Cerebellar nuclear complex (tissue), 1 donor: ENCODE data around the gene LDLRAD4.
A peak's percentile ranks its signal among the peaks of the same experiment; 100 is the strongest.
"Not testable (repeated sequence)": the region's sequence is repeated elsewhere in the genome, so short reads cannot be mapped to it uniquely, and the experiment has no call there.

Experiments
- DNase-seq, 2 experiments: peaks; one replicate each; lab custom pipeline; 2025; lab: John Stamatoyannopoulos, UW

The LDLRAD4 gene

DNA sequence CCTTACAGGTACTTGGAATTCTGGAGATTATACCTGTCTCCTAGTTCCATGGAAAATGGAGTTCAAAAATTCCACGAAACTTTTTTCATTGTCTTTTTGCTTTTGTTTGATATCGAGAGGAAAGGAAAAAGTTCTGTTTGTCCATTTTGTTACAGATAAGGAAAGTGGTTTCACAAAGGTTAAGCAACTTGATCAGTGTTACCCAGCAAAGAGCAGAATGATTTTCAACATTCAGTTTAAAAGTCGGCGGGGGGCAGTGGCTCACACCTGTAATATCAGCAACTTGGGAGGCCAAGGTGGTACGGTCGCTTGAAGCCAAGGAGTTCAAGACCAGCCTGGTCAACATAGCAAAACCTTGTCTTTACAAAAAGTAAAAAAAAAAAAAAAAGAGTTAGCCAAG is 118.8 kb downstream of the LDLRAD4 start:
- no peak for DNase-seq

DNA sequence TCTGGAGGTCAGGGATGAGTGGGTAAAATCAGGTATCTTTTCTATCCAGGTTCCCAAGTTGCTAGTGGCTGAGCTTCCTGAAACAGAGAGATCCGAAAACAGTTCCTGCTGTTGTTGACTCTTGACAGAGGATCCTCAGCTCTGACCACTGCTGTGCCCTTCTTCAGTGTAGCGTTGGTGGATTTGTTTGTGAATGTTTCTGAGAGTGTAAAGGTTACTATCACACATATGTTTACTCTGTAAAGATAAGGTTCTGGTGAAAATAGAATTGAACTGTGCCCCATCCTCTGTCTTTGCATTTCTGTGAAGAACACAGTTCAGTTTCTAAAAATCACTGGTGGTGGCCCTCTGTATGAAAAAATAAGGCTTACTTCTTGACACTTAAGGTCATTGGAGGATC is 119.8 kb downstream of the LDLRAD4 start:
- DNase-seq, result no peak

DNA sequence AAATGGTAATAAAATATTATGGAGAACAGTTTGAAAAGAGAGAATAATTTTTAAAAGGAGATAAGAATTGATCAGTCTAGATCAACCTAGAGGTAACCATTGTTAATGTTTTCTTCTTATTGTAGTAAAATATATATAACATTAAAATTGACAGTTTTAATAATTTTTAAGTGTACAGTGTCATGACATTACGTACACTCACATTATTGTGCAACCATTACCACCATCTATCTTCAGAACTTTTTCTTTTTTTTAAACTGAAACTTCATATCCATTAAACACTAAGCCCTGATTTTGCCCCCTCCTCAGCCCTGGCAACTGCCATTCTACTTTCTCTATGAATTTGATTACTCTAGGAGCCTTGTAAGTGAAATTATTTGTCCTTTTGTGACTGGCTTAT is 121.1 kb downstream of the LDLRAD4 start:
- no peak for DNase-seq

DNA sequence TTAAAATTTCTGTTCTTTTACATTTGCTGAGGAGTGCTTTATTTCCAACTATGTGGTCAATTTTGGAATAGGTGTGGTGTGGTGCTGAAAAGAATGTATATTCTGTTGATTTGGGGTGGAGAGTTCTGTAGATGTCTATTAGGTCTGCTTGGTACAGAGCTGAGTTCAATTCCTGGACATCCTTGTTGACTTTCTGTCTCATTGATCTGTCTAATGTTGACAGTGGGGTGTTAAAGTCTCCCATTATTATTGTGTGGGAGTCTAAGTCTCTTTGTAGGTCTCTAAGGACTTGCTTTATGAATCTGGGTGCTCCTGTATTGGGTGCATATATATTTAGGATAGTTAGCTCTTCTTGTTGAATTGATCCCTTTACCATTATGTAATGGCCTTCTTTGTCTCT is 127.9 kb downstream of the LDLRAD4 start:
- not testable (repeated sequence) for DNase-seq

DNA sequence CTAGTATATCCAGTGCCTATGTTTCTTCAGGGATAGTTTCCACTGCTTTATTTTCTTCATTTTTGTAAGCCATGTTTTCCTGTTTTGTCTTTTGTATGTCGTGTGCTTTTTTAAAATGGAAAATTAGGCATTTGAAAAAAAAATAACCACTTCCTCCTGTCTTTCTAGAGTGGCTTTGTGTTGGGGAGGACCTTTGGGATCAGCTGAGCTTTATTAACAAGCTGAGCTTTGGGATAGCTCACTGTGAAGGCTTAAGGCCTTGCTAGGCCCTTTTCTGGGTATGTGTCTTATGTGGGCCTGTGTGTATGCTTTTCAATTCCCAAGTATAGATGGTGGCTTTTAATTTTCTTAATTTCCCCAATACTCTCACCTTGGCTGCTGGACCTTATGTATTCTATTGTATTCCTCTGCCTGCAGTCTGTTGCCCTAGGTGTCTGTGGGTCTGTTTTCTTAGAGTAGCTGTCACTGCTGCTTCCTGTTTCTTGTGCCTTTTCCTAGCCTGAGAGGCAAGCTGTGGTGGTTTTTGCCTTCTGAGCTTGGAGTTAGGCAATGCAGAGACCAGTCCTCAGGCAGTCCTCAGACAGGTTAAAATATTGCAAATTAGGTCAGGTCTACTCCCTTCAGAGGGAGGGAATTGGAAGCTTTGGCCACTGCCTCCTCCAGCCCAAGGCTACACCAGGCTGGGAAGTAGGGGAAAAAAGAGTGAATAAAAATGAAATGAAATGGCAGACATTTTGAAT is 134.7 kb downstream of the LDLRAD4 start:
- no peak for DNase-seq

DNA sequence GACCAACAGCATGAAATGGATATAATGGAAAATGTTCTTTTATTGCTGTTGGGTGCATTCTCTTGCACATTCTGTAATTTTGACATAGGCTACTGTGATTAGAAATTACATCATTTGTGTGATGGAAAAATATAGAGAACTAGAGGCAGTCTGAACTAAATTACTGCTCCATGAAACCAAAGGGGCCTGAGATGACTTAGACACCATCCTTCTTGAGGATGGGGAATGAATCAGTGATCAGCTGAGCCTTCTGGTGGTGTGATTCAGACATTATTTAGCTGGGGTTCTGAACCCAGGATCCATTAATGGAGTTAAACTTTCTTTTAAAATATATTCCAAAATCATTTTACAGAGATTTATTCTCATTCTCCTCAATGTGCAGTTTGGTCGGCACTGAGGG is 135.8 kb downstream of the LDLRAD4 start:
- DNase-seq, result no peak

DNA sequence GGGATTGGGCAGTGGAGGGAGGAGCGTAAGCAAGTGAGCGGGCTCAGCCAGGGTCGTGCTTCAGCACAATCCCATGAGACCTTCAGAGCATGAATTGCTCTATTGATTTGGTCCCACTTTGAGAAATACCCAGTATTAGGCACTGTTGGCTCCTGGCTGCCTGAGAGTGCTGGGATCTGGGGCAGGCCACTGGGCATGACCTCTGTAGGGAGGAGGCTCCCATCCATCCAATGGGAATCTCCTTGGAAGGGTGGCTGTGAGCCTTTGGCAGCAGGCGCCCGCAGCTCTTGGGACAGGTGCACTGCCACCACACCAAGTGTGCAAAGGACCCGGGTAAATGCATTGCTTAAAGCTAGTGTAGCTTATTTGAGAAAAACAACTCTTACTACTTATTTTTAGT is 137.5 kb downstream of the LDLRAD4 start:
- DNase-seq, result no peak

DNA sequence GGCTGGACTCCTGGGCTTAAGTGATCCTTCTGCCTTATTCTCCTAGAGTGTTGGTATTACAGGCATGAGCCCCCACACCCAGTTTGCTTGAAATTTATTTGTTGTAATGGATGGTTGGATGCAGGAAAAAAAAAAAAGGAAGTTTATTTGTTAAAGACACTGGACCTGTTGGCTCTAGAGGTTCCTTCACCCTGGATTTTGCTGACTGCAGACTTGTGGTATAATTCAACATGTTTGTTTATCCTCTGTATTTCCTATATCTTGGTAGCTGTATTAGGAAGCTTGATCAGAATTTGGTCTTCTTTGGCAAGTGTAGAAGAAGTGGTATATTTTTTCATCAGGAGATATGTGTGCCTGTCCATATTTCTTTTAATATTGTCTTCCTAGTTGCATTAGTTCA is 138.7 kb downstream of the LDLRAD4 start:
- no peak for DNase-seq

DNA sequence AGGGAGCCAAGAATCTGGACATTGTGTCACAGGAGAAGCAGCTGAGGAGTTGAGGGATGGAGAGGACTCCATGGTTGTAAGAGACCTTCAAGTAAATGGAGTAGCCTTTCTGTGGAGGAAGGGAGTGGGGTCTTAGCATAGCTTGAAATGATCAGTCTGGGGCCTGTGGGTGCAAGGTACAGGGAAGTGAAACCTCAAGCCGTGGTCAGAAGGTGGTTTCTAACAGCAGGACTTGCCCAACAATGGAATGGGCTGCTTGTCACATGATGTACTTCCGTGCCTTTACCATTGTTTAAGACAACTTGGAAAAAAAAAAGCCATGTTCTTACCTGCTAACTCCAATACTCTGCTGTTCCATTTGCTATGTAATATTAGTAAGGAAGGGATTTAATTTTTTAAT is 140.7 kb downstream of the LDLRAD4 start:
- no peak for DNase-seq

DNA sequence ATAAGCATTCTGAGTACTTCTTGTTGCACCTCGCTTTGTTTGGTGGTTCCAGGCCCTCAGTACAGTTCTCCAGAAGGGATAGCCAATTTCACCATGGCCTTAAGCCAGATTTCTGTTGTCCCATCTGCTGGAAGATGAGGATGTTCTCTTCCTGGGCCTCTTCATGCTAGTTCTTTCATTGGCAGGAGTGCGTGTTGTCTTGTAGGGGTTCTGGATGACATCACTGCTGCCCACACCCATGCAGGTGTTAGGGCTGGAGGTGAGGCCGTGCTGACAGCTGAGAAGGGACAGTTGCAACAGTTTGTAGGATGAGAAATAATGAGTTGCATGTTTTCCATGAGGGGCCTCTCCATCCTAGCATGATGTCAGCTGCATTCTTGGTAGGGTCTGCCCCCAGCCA is 142.9 kb downstream of the LDLRAD4 start:
- peak in 1 of 2 experiments; percentile 52 for DNase-seq

DNA sequence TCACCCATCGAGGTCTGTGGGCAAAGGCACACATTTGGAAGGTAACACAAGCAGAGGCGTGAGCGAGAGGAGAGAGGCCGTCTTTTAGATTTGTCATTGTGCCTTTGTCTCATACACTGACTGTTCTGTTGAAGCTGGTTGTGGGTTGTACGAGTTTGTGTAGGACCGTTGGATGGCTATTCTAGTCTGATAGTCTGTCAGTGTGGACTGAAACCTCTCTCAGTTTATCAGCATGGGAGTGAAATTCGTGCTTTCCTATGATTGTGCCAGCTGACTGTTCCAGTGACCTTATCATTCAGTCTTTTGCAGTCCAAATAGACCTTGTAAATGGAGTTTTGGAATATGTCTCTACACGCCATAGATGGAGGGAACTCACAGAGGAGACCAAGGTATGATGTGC is 143.5 kb downstream of the LDLRAD4 start:
- no peak for DNase-seq

DNA sequence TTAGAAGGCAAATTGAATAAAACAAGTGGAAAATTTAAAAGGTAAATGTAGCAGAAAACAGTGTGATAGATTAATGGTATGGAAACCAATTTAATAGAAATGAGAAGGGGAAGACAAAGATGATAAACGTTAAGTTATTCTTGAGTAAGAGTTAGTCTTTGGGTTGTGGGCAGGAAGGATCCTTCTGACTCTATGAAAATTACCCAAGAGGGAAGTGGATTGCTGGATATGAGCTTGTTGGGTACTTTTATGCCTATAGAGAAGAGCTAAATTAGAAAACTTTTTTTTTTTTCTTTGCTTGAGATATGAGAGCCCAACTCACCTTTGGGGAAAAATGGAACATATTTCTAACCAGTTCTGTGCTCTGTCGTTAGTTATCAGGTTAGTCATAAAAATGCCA is 144.0 kb downstream of the LDLRAD4 start:
- DNase-seq, result no peak

DNA sequence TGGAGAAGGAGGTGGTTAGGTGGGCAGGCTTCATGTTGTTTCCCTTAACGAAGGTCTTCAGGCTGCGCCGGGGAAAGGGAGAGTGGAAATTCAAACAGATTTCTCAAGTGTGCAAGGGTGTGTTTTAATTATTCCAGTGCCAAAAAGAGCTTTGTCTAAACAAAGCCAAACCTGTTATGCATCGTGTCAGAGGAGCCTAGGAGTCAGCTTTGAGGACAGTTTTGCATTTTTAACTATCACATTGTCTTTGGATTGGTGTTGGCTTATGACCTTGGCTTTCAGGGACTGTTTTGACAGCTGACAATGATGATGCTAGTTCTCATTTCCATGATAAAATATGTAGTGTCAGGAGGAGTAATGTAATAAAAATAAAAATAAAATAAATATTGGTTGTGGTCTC is 144.8 kb downstream of the LDLRAD4 start:
- DNase-seq, result no peak

DNA sequence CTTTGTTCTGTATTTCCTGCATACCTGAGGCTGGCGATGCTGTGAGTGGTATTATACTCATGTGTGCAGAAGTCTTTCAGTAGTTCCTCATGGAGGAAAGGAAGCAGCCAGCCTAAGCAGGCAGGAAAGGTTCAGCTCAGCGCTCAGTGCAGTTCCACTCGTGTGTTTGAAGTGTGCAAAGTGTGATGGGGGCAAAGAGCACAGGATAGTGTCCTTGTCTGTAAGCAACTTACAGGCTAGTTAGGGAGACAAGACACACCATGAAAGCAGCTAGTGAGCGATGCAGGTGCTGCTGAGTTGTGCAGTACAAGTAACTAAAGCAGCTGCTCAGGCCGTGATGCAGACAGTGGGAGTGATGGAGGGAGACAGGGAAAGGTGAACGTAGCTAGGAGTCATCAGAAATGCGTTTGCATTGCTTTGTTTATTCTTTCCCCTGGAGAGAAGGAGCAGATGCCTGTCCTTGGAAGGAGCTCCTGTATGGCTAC is 146.2 kb downstream of the LDLRAD4 start:
- DNase-seq, result no peak

DNA sequence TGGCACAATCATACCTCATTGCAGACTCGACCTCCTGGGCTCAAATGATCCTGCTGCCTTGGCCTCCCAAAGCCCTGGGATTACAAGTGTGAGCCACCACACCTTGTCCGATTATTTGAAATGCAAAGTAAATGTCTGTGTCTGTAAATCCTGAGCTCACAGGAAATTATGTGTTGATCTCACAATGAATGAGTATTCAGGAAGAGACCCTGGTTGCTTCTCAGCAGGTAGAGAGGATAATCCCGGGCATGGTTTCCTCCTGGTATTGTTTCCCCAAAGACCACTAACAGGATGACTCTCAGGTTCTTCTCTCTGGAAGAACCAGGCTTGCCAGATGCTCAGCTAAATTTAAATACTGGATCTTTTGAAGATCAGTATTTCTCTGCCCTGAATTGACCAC is 147.6 kb downstream of the LDLRAD4 start:
- DNase-seq, result no peak

DNA sequence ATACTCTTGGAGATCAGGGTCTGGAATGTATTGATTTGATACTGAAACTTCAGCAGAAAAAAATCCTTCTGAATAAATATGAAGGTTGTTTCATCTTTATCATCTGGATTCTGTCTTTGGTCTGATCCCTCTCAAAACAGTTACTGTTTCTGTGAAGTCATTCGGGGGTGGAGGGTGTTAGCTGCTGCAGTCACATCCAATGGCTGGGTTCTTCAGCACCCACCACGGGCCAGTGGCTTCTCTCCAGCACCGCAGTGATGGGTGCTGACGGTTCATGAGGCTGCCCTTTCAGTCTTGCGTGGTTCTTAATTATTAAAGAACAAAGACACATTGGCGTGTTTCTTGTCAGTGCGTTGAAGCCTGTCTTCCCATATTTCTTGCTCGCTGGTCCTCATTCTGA is 148.0 kb downstream of the LDLRAD4 start:
- no peak for DNase-seq

DNA sequence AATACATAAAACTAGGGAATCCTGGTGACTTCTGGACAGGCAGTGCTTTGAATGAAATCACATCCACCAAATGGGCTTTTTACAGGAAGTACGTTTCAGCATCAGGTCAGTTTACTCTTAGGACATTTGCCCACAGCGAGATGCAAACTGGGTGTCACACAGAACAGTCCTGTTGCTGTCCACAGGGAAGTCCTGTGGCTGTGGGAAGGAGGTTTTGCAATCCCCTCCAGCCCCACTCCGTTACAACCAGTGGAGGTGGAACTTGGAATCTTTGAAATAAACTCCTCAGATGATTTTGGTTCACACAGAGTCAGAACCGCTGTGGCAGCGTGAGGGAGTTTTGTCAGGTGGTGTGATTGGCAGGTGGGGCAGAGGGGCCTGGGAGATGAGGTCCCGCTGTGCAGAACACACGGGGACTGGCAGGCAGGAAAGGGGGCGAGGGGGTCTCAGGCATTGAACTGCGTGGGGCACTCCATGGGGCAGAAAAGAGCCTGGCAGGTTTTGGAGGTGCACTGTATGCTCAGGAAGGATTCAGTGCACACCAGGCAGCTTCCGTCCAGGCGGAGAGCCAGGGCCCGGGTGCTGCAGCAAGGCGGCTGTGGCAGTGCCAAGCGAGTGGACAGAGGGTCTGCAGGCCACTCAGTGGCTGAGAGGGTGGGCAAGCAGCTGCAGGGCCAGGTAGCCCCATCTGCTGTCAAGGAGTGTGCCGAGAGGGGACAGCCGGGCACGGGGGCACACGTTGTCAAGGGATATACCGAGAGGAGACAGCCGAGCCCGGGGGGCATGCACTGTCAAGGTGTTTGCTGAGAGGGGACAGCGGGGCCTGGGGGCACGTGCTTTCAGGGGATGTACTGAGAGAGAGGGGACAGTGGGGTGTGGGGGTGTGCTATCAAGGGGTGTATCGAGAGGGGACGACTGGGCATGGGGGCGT is 148.7 kb downstream of the LDLRAD4 start:
- no peak for DNase-seq

DNA sequence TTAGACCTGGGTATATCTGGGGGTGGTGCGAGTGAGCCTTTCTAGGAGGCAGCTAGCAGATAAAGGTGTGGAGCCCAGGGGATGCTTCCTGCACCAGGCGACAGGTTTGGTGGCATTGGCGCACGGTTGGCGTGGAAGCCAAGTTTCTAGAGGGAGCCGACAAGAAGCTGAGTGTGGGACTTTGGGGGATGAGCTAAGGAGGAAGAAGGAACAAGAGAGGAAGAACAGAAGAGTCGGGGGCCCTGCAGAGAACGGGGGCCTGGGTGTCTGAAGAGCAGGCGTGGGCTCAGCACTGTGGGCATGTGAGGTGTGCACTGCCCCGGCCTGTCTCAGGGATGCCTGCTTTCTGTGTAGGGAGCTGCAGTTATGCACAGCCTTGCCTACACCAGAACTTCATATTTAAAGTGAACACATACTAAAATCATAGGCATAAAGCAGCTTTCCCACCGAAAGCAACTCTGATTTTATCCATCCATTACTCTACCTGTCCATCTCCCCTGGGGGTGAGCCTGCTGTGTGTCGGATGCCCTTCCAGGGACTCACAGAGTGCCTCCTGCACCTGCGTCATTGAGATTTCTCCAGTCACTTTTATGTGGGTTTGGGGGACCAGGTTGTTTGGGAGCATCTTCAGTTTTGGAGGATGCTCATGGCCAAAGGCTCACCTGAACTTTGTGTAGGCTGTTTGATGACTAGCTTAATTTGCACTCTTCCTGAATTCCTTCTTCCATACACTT is 149.7 kb downstream of the LDLRAD4 start:
- DNase-seq, result no peak

DNA sequence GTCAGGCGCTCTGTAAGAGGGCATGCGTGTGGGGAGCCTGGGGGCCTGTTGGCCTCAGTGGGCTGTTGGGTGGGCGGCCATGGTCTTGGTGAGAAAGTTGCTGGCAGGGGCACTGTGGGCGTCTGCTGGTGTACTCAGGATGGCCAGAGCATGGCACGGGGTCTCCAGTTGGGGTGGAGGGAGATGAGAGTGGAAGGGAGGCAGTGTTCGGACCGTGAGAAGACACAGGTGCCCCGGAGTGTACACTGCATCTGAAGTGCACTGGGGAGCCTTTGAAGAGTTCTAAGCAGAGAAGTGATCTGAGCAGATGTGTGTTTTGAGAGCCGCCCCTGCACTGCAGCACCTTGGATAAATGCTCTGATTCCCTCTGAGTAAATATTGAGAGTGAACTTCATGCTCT is 150.8 kb downstream of the LDLRAD4 start:
- no peak for DNase-seq

DNA sequence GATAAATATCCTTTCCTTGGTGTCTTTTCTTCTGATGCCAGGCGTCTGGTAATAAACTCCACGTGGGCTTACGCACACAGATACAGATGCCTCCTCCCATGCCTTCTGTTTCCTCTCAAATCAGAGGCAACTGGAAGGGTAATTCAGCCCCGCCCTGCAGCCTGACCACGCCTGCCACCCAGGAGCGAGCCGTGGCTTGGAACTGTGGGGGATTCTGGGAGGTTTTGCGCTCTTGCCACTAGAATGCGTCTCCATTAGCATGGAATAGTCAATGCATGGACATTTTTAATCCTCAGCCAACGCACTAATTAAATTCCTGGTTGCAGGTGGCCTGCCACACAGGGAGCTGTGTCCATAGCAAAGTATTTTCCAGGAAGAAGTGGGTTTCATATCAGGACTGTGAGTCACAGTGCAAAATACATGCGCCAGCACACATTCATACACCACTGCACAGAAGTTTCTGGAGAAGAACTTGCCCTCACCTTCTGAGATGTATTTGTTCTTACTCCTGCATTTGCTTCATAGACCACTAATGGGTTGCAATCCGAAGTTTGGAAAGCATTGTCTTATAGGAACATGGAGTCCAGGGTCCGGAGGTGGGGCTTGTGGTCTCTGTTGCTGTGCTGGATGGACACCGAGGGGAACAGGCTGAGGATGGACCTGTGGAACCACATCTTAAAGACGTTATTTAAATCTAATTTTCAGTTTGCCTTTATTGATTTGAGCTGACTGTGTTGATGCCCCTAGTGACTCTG is 151.4 kb downstream of the LDLRAD4 start:
- DNase-seq, result no peak

DNA sequence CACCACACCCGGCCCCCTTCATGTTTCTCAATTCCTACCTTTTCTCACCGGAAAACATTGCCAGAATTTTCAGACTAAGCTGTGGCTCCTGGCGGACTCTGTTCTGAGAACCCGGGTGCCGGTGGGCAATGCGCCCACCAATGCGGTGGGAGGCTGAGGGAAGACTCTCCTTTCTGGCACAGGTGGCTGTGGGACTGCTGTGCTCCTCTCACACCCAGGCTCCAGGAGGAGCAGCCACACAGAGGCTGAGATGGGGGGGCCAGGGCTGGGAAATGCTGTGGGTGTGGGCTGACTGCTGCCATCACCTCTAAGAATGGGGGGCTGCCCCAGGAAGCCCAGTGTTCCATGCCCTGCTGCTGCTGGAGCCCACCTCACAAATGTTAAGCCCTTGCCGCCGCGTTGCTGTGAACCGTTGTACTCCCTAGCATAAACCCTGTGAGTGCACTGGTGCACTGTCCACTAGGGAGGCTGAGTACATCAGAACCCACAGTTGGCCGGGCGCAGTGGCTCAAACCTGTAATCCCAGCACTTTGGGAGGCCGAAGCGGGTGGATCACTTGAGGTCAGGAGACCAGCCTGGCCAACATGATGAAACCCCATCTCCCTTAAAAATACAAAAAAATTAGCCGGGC is 152.6 kb downstream of the LDLRAD4 start:
- no peak for DNase-seq
